Gastrocnemius medialis (tissue), 4 donors: ENCODE measurements around the gene WDR70. TPM values are rescaled to one million over a fixed set of nuclear protein-coding genes. Genes with fewer than 3 reads are reported as not detected.

Experiments used
- ATAC-seq, 2 donors: fragments of 150-250 bp; one replicate each; pipeline ENCODE4 v1.9.1; 2016
- DNase-seq, 2 donors: peaks; one replicate each; pipeline ENCODE4 v3.0.0-alpha.2; 2019
- H3K27ac ChIP-seq, 4 donors: fragments of 200-600 bp; sonication (generic); 1 replicate in 1 of 4; 2 replicates in 3 of 4; pipeline ENCODE4 v1.5.1; 2016 to 2018; ENCODE audit warnings: mild to moderate bottlenecking in 2 of 4, moderate library complexity in 1 of 4
- H3K27me3 ChIP-seq, 3 donors: fragments of 200-600 bp; sonication (generic) in 2 of 3; 1 replicate in 1 of 3; 2 replicates in 2 of 3; pipeline versions ENCODE4 v1.5.1 to v1.6.0; 2016 to 2019; ENCODE audit warnings: mild to moderate bottlenecking in 1 of 3, moderate library complexity in 1 of 3
- H3K36me3 ChIP-seq, 2 donors: fragments of 200-600 bp; sonication (generic) in 1 of 2; one replicate each; pipeline ENCODE4 v1.5.1; 2017 to 2018
- H3K4me1 ChIP-seq, 2 donors: fragments of 200-600 bp; sonication (generic) in 1 of 2; one replicate each; pipeline ENCODE4 v1.5.1; 2016 to 2017; ENCODE audit warnings: mild to moderate bottlenecking in 2 of 2
- H3K4me3 ChIP-seq, 4 donors: fragments of 200-600 bp; sonication (generic) in 3 of 4; 1 replicate in 1 of 4; 2 replicates in 3 of 4; pipeline ENCODE4 v1.5.1; 2016 to 2019; ENCODE audit warnings: mild to moderate bottlenecking in 2 of 4
- H3K9me3 ChIP-seq, 3 donors: fragments of 200-600 bp; sonication (generic) in 2 of 3; 1 replicate in 1 of 3; 2 replicates in 2 of 3; pipeline ENCODE4 v1.5.1; 2016 to 2019
- POLR2A ChIP-seq, 2 donors: fragments of 450-650 bp; IDR thresholded peaks; one replicate each; pipeline ENCODE4 v1.6.1; 2017; ENCODE audit warnings: antibody characterized with exemption in 2 of 2, mild to moderate bottlenecking in 2 of 2, moderate library complexity in 2 of 2
- in situ Hi-C, 4 donors: fragments of 200-750 bp; cut with MboI; loops; one replicate each; pipeline versions ENCODE4 v1.15.0 to v1.8.0; 2017; ENCODE audit warnings: low sequenced_read_pairs in 4 of 4
- intact Hi-C: fragments of 100-400 bp; cut with DNase I; formaldehyde crosslinking; loops from one replicate; pipeline ENCODE4 v1.15.1; 2023; ENCODE audit warnings: low total_unique reads
- total RNA-seq, 4 donors: library from RNA; depleted of rRNA; stranded (reverse); fragments of >200 nt; gene quantifications; one replicate each; pipeline versions ENCODE4 v1.1.0 to v1.2.3, GENCODE V29; 2016
- TF ChIP-seq, protein P1 (sequence below), 5 experiments: fragments of 450-650 bp in 3 of 5; fragments of 200-600 bp in 2 of 5; sonication (generic) in 2 of 5; IDR thresholded peaks in 4 of 5; conservative IDR thresholded peaks in 1 of 5; 1 replicate in 4 of 5; 2 replicates in 1 of 5; pipeline ENCODE4 v1.5.1; 2016 to 2019; ENCODE audit warnings: antibody characterized with exemption in 5 of 5, mild to moderate bottlenecking in 3 of 5, moderate library complexity in 3 of 5

The WDR70 gene
- total RNA-seq, 4 donors from 2014 or later = 15.9 to 24.8 (median 21.5) TPM

DNA sequence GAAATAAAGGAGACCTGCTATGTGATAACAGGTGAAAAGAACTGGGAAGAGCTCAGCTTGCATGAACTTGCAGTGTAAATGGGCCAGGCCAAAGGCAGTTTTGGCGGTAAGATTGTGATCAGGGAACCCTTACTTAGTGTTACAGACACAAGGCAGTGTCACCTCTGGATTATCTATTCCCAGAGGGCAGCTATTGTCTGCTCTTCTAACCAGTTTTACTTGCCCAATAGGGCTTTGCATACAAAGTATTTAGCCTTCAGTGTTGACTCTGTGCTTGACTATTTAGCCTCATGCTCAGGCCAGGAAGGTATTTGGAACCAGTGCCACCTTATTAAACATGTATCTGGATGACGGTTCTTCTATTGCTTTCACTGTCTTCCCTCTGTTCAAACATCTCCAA is 422.4 kb downstream of the WDR70 start:
- Histone ChIP-seq H3K4me1 (no peaks in the 10 kb centered on the region), H3K4me3 (no peak overlapping the region), H3K27ac (no peak overlapping the region), H3K27me3 (no peaks in the 10 kb centered on the region), H3K36me3 (no peaks in the 10 kb centered on the region), H3K9me3 (no peaks in the 10 kb centered on the region)
- DNase-seq (no peak), ATAC-seq (no peak)
- no peak for TF ChIP-seq POLR2A (IDR thresholded peaks at IDR 0.05)
- TF ChIP-seq, protein P1, sequence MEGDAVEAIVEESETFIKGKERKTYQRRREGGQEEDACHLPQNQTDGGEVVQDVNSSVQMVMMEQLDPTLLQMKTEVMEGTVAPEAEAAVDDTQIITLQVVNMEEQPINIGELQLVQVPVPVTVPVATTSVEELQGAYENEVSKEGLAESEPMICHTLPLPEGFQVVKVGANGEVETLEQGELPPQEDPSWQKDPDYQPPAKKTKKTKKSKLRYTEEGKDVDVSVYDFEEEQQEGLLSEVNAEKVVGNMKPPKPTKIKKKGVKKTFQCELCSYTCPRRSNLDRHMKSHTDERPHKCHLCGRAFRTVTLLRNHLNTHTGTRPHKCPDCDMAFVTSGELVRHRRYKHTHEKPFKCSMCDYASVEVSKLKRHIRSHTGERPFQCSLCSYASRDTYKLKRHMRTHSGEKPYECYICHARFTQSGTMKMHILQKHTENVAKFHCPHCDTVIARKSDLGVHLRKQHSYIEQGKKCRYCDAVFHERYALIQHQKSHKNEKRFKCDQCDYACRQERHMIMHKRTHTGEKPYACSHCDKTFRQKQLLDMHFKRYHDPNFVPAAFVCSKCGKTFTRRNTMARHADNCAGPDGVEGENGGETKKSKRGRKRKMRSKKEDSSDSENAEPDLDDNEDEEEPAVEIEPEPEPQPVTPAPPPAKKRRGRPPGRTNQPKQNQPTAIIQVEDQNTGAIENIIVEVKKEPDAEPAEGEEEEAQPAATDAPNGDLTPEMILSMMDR (IDR thresholded peaks at IDR 0.05 in 4 of 5, conservative IDR thresholded peaks at IDR 0.05 in 1 of 5) = no peak
- intact Hi-C loops = no loop called here
- in situ Hi-C loops = no loop called here

Other genes starting within 250 kb of the WDR70 start
- gene CPLANE1, start 129.9 kb upstream of the WDR70 start, total RNA-seq = 10 to 100 TPM in 1 of 4 donors, 1 to 10 TPM in 3; 5.3 to 12.5 (median 8.1) TPM
- gene NUP155, start 8.2 kb upstream of the WDR70 start, total RNA-seq = 10 to 100 TPM; 10.3 to 11.4 (median 10.5) TPM